ENCODE measurements around the gene RC3H1.

DNA sequence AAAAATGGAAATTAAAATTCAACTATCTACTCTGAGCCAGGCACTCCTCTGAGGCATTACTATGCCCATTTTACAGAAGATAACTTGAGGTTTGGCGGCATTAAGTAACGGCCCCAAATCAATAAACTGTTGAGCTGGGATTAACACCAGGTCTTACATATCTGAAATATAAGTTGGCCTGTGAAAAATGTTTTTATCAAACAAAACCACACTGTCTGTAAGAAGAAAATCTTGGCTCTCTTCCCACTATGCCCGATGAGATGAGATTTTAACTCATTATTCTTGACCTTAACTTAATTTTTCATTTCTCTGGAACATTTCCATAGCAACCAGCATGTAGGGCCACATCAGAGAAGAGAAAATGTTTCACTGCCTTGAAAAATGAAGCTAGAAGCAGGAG is 21.8 kb downstream of the RC3H1 start:
- TF ChIP-seq HDAC2 (CRISPR knock-in tag; IDR thresholded peaks at IDR 0.05) (no peak), POLR2AphosphoS5 (IDR thresholded peaks at IDR 0.05; ENCODE audit: low read depth, low read length) (no peak), HCFC1 (IDR thresholded peaks at IDR 0.05; ENCODE audit: low read depth, low read length) (no peak), ZKSCAN1 (IDR thresholded peaks at IDR 0.05; ENCODE audit: low read length) (no peak), RAD21 (CRISPR knock-in tag; IDR thresholded peaks at IDR 0.05) (no peak)
- TF ChIP-seq, protein P1, sequence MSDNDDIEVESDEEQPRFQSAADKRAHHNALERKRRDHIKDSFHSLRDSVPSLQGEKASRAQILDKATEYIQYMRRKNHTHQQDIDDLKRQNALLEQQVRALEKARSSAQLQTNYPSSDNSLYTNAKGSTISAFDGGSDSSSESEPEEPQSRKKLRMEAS (IDR thresholded peaks at IDR 0.05) = no peak

Data from HepG2 (cell line).